Astrocyte of the spinal cord (primary cell): ENCODE data around the gene SLC49A3.
"Not testable (repeated sequence)": the region's sequence is repeated elsewhere in the genome, so short reads cannot be mapped to it uniquely, and the experiment has no call there.

Experiments used
- DNase-seq: peaks from one replicate; pipeline ENCODE4 v3.0.0; 2011; ENCODE audit warnings: low read depth, low spot score
- H3K4me3 ChIP-seq: 2 replicates; pipeline ENCODE4 v1.5.1; 2011; ENCODE audit warnings: low read depth, mild to moderate bottlenecking, low read length, moderate library complexity
- in situ Hi-C: cut with HindIII; loops from 2 replicates; pipeline ENCODE4 v1.10.0; 2017; ENCODE audit warnings: low sequenced_read_pairs
- TF ChIP-seq, protein P1 (sequence below): IDR thresholded peaks from 2 replicates; pipeline ENCODE4 v1.5.1; 2012; ENCODE audit warnings: low read depth, mild to moderate bottlenecking, low read length, inconsistent platforms

Gene SLC49A3

DNA sequence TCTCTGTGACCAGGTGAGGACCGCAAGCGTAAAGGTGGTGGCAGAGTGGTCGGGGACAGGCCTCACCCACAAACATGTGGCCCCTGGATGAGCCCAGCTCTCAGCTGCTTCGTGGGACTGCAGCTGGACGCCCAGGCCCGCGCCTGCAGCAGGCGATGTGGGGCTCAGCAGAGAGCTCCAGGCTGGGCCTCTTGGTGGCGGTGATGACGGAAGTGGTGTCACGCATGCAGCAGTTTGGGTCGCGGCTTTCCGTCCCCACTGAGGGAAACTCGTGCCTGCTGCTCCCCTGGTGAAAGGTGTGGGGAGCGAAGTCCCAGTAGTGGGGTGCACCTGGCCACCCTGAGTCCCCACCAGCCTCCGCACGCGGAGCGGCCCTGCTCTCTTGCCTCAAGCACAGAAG lies 43.5 kb upstream of the SLC49A3 start:
- DNase-seq: no peak
- in situ Hi-C loops: no loop called here
- no peak overlapping the region for H3K4me3 ChIP-seq
- TF ChIP-seq, protein P1, sequence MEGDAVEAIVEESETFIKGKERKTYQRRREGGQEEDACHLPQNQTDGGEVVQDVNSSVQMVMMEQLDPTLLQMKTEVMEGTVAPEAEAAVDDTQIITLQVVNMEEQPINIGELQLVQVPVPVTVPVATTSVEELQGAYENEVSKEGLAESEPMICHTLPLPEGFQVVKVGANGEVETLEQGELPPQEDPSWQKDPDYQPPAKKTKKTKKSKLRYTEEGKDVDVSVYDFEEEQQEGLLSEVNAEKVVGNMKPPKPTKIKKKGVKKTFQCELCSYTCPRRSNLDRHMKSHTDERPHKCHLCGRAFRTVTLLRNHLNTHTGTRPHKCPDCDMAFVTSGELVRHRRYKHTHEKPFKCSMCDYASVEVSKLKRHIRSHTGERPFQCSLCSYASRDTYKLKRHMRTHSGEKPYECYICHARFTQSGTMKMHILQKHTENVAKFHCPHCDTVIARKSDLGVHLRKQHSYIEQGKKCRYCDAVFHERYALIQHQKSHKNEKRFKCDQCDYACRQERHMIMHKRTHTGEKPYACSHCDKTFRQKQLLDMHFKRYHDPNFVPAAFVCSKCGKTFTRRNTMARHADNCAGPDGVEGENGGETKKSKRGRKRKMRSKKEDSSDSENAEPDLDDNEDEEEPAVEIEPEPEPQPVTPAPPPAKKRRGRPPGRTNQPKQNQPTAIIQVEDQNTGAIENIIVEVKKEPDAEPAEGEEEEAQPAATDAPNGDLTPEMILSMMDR: no peak

DNA sequence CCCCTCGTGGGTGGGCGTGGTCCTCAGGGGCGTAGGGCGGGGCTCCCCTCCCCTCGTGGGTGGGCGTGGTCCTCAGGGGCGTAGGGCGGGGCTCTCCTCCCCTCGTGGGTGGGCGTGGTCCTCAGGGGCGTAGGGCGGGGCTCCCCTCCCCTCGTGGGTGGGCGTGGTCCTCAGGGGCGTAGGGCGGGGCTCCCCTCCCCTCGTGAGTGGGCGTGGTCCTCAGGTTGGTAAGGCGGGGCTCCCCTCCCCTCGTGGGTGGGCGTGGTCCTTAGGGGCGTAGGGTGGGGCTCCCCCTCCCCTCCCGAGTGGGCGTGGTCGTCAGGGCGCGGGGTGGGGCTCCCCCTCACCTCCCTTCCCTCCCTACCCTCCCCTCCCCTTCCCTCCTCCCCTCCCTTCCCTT lies 43.0 kb upstream of the SLC49A3 start:
- H3K4me3 ChIP-seq, DNase-seq, in situ Hi-C loops: not testable (repeated sequence)

DNA sequence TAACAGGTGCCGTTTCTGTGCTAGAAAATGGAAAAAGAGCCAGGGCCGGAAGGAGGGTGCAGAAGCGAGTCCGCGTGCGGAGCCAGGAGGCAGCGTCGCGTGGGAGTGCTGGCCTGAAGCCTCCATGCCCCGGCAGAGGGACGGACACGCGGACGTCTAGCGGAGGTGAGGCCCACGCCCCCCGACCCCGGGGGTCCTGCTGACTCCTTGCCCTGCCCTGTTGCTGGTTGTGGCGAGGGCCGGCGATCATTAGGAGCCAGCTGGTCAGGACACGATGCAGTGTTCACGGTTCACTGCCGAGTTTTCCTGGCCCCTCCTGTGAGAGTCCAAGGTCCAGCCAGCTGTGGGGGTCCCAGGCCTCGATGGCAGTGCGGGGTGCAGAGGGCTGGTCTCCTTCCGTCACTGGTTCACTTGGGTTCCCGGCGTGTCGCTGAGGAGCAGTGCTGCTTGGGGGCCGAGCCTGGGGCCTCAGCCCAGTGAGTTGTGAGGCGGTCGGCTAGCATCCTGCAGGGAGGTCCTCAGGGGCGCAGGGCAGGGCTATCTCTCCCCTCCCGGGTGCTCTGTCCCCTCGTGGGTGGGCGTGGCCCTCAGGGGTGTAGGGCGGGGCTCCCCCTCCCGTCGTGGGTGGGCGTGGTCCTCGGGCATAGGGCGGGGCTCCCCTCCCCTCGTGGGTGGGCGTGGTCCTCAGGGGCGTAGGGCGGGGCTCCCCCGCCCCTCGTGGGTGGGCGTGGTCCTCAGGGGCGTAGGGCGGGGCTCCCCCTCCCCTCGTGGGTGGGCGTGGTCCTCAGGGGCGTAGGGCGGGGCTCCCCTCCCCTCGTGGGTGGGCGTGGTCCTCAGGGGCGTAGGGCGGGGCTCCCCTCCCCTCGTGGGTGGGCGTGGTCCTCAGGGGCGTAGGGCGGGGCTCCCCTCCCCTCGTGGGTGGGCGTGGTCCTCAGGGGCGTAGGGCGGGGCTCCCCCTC lies 42.3 kb upstream of the SLC49A3 start:
- H3K4me3 ChIP-seq, in situ Hi-C loops, DNase-seq: not testable (repeated sequence)

DNA sequence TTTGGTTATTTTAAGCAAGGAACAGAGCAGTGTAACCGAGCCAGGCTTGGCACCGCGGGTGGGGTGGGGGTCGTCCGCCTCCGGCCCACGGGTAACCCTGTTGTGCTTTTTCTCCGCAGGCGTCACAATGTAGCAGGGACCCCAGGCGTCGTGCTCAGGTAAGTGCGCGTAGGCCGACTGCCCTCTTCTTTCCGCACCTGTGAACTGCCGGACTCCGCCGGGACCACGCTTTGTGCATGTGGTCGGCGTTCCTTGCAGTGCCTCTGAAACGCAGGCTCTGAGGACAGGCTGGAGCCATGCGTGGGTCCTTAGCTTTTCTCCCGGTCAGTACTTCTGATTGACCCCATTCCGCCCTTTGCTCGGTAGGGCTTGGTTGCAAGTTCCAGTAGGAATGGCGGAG lies 41.6 kb upstream of the SLC49A3 start:
- no peak for DNase-seq
- in situ Hi-C loops: no loop called here
- H3K4me3 ChIP-seq: no peak overlapping the region
- TF ChIP-seq, protein P1: no peak

DNA sequence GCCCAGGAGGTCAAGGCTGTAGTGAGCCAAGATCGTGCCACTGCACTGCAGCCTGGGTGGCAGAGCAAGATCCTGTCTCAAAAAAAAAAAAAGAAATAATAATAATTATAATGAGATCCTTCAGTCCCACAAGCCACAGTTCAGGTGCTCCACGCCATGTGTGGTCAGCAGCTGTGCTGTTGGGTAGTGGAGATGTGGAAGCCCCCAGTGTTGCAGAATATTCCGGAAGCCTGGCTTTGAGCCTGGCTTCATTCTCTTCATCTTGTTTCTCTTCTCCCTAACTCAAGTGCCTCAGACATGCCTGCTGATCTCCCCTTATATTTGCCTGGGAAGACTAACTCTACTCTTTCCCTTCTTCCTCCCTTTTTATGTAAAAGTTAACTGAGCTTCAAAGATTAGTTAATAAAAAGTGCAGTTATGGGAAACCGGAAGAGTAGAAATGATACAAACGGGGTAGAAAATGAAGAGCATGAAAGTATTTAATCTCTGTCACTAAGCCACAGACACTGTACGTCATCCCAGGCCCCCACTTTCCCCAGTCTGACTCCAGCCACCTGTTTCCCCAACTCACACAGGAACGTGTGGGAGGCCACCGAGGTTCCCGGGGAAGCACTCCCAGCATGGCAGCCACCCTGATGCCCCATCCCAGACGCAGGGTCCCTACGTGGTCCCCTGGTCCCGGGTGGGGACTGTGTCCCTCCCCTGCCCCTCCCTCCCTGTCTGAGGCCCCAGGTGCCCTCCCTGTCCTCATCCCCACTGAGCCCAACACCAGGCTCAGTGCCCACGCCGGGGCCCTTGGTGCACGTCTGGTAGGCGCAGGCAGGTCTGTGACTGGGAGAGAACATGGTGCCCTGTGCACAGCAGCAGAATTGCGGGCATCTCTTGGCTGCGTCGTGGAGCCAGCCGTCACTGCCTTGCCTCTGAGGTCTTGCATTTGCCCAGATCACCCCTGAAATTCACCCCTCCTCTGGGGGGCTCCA lies 40.7 kb upstream of the SLC49A3 start:
- TF ChIP-seq, protein P1: no peak
- in situ Hi-C loops: no loop called here
- no peak overlapping the region for H3K4me3 ChIP-seq
- no peak for DNase-seq

- in situ Hi-C loops: no loop called here
- TF ChIP-seq, protein P1: no peak
- DNase-seq: no peak
- H3K4me3 ChIP-seq: no peak overlapping the region
These were observed 38.6 kb upstream of the SLC49A3 start for GRCh38 chr4:727576-727975.

- H3K4me3 ChIP-seq: no peak overlapping the region
- in situ Hi-C loops: no loop called here
- TF ChIP-seq, protein P1: no peak
- DNase-seq: no peak
These were observed 37.9 kb upstream of the SLC49A3 start for GRCh38 chr4:726838-727237.
